DMS114 treated with DMSO at 0.1 percent for 48 hours (cell line): Measurements from ENCODE around the gene TBRG4.
"Not testable (repeated sequence)": the region's sequence is repeated elsewhere in the genome, so short reads cannot be mapped to it uniquely, and the experiment has no call there.

Experiments
- DNase-seq: peaks from one replicate; lab custom pipeline; 2025; ENCODE audit not compliant: unreplicated experiment; lab: John Stamatoyannopoulos, UW

Gene TBRG4

GRCh38 chr7:45118292-45118691, 6.8 kb upstream of the TBRG4 start:
- no peak for DNase-seq

- DNase-seq, result no peak
These were observed 6.1 kb upstream of the TBRG4 start for GRCh38 chr7:45117582-45117981.

- DNase-seq, result no peak
These were observed 4.6 kb upstream of the TBRG4 start for GRCh38 chr7:45116048-45116447.

GRCh38 chr7:45114926-45115325, 3.4 kb upstream of the TBRG4 start:
- no peak for DNase-seq

- DNase-seq, result not testable (repeated sequence)
These were observed 2.8 kb upstream of the TBRG4 start for GRCh38 chr7:45114257-45114656.

- no peak for DNase-seq
These were observed 1.2 kb upstream of the TBRG4 start for GRCh38 chr7:45112648-45113047.

- DNase-seq, result no peak
These were observed 2.6 kb downstream of the TBRG4 start for GRCh38 chr7:45108863-45109262.

GRCh38 chr7:45107356-45107755, 4.1 kb downstream of the TBRG4 start:
- DNase-seq, result no peak

- no peak for DNase-seq
These were observed 4.7 kb downstream of the TBRG4 start for GRCh38 chr7:45106820-45107219.

GRCh38 chr7:45105588-45106188, 5.8 kb downstream of the TBRG4 start:
- DNase-seq, result no peak

GRCh38 chr7:45104844-45105587, 6.5 kb downstream of the TBRG4 start:
- DNase-seq, result no peak

GRCh38 chr7:45103958-45104843, 7.3 kb downstream of the TBRG4 start:
- no peak for DNase-seq

- DNase-seq, result no peak
These were observed 8.4 kb downstream of the TBRG4 start for GRCh38 chr7:45102785-45103712.

- no peak for DNase-seq
These were observed 9.7 kb downstream of the TBRG4 start for GRCh38 chr7:45101748-45102147.

- no peak for DNase-seq
These were observed 10.6 kb downstream of the TBRG4 start for GRCh38 chr7:45100761-45101480.

- no peak for DNase-seq
These were observed 11.4 kb downstream of the TBRG4 start for GRCh38 chr7:45099891-45100760.

- no peak for DNase-seq
These were observed 12.3 kb downstream of the TBRG4 start for GRCh38 chr7:45098983-45099839.

- DNase-seq, result no peak
These were observed 18.6 kb downstream of the TBRG4 start for GRCh38 chr7:45092931-45093235.
